HepG2 (cell line): ENCODE data around the gene RIIAD1.

Source experiments
- BHLHE40 ChIP-seq: IDR thresholded peaks from 2 replicates; pipeline ENCODE4 v1.6.1; 2011; ENCODE audit warnings: low read length, improper control_type of control experiment
- CTCF ChIP-seq: sonication (generic); formaldehyde crosslinking; IDR thresholded peaks from 2 replicates; pipeline ENCODE4 v1.5.0; 2020; ENCODE audit warnings: mild to moderate bottlenecking, missing genetic modification reagents, moderate library complexity
- FOXM1 ChIP-seq: sonication (generic); formaldehyde crosslinking; IDR thresholded peaks from 2 replicates; pipeline ENCODE4 v1.5.0; 2020; ENCODE audit warnings: missing genetic modification reagents
- ZHX1 ChIP-seq: sonication (generic); formaldehyde crosslinking; IDR thresholded peaks from 2 replicates; pipeline ENCODE4 v1.8.1; 2022; ENCODE audit warnings: low read depth, mild to moderate bottlenecking, missing genetic modification reagents

GRCh38 chr1:151716405-151716762, 4.9 kb upstream of the RIIAD1 start:
- TF ChIP-seq CTCF (no peak), BHLHE40 (no peak), ZHX1 (no peak), FOXM1 (CRISPR knock-in tag) (no peak)
